Upper lobe of left lung (tissue), 6 donors: Measurements from ENCODE around the gene AIFM3. TPM values are rescaled to one million over a fixed set of nuclear protein-coding genes. Genes with fewer than 3 reads are reported as not detected.
A peak's percentile ranks its signal among the peaks of the same experiment; 100 is the strongest.

Experiments
- ATAC-seq, 2 donors: fragments of 200-7000 bp; cut with Tn5 transposase; one replicate each; pipeline ENCODE4 v1.9.1; 2022; ENCODE audit warnings: mild to moderate bottlenecking in 2 of 2, moderate library complexity in 2 of 2; ENCODE audit not compliant: low FRiP score in 2 of 2
- DNase-seq, 2 donors: peaks; one replicate each; pipeline ENCODE4 v3.0.0-alpha.2; 2019 to 2020
- H3K27ac ChIP-seq, 4 donors: fragments of 200-600 bp; sonication (generic); one replicate each; pipeline ENCODE4 v1.5.1; 2016 to 2019
- H3K27me3 ChIP-seq, 4 donors: fragments of 200-600 bp; sonication (generic); one replicate each; pipeline ENCODE4 v1.5.1; 2017 to 2019
- H3K36me3 ChIP-seq, 4 donors: fragments of 200-600 bp; sonication (generic); one replicate each; pipeline ENCODE4 v1.5.1; 2016 to 2019
- H3K4me1 ChIP-seq, 4 donors: fragments of 200-600 bp; sonication (generic); one replicate each; pipeline ENCODE4 v1.5.1; 2018 to 2019
- H3K4me3 ChIP-seq, 4 donors: fragments of 200-600 bp; sonication (generic); one replicate each; pipeline ENCODE4 v1.5.1; 2017 to 2019; ENCODE audit warnings: mild to moderate bottlenecking in 2 of 4, moderate library complexity in 1 of 4
- H3K9me3 ChIP-seq, 4 donors: fragments of 200-600 bp; sonication (generic); one replicate each; pipeline ENCODE4 v1.5.1; 2018 to 2019
- EP300 ChIP-seq, 4 donors: sonication (generic); formaldehyde crosslinking; IDR thresholded peaks; one replicate each; pipeline ENCODE4 v1.5.1; 2017; ENCODE audit warnings: antibody characterized with exemption in 4 of 4, control low read depth in 2 of 4
- POLR2A ChIP-seq, 4 donors: fragments of 450-650 bp; IDR thresholded peaks; one replicate each; pipeline ENCODE4 v1.5.1; 2016 to 2017; ENCODE audit warnings: antibody characterized with exemption in 4 of 4, mild to moderate bottlenecking in 2 of 4
- POLR2AphosphoS5 ChIP-seq, 2 donors: sonication (generic); formaldehyde crosslinking; IDR thresholded peaks; one replicate each; pipeline ENCODE4 v1.5.1; 2017; ENCODE audit warnings: antibody characterized with exemption in 2 of 2
- WGBS, 2 donors: methylation state at CpG; one replicate each; pipeline ENCODE4 v1.1.5; 2017 to 2018; 5-methylcytosine and 5-hydroxymethylcytosine counted together
- total RNA-seq, 6 donors: library from RNA; depleted of rRNA in 4 of 6; stranded (reverse); fragments of >200 nt in 4 of 6; gene quantifications; one replicate each; pipeline versions ENCODE4 v1.1.0 to v1.2.1, GENCODE V29; 2016 to 2021
- TF ChIP-seq, protein P1 (sequence below), 6 experiments: fragments of 450-650 bp in 4 of 6; fragments of 200-600 bp in 2 of 6; sonication (generic) in 2 of 6; IDR thresholded peaks; one replicate each; pipeline ENCODE4 v1.5.1; 2016 to 2019; ENCODE audit warnings: antibody characterized with exemption in 6 of 6
- donor health status: DM: no; HTN: no; CAD: no; lungs with moderate emphysema.
- donor health status: DM: no; HTN: yes; CAD: no; lungs with severe emphysema.

Gene AIFM3
- total RNA-seq, 6 donors from 2014 or later: 4.7 to 9.4 (median 6.6) TPM

DNA sequence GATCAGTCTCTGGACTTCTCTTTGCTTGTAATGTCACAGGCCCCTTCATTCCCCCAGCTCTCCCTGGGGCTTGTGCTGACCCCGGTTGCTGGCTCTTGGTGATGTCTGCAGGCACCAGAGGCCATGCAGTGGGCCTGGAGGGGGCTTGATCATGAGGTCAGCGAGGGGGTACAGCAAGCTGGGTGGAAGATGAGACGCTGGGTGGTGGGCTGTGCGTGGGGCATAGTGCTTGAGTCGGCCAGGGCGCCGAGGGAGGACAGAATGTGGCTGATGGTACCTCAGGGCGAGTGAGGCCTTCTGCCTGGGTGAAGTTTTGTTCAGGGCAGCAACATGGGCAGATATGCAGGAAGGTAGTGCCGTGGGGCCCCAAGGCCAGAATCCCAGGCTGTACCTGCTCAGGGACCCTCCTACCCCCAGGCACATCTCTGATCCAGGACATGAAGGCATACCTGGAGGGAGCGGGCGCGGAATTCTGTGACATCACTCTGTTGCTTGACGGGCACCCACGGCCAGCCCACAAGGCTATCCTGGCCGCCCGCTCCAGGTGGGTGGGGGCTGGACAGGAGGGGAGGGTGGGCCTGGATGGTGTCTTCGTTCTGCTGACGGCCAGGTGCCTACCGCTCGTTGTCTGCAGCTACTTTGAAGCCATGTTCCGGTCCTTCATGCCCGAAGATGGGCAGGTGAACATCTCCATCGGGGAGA is 28.4 kb downstream of the AIFM3 start:
- WGBS, 2 donors: 95 to 97% methylated on average over 14 to 22 of the region's 23 CpGs
- Histone ChIP-seq H3K36me3 (peaks cover 4 to 94% (median 75%) of the 10 kb centered on the region in 4 donors), H3K27me3 (no peaks in the 10 kb centered on the region), H3K27ac (no peak overlapping the region), H3K9me3 (no peaks in the 10 kb centered on the region), H3K4me3 (no peak overlapping the region), H3K4me1 (peaks cover 5 to 12% (median 9%) of the 10 kb centered on the region in 4 donors)
- ATAC-seq (no peak), DNase-seq (peak in 1 of 2 donors; percentile 61)
- TF ChIP-seq EP300 (IDR thresholded peaks at IDR 0.05) (no peak), POLR2A (IDR thresholded peaks at IDR 0.05) (no peak), POLR2AphosphoS5 (IDR thresholded peaks at IDR 0.05) (no peak)
- TF ChIP-seq, protein P1, sequence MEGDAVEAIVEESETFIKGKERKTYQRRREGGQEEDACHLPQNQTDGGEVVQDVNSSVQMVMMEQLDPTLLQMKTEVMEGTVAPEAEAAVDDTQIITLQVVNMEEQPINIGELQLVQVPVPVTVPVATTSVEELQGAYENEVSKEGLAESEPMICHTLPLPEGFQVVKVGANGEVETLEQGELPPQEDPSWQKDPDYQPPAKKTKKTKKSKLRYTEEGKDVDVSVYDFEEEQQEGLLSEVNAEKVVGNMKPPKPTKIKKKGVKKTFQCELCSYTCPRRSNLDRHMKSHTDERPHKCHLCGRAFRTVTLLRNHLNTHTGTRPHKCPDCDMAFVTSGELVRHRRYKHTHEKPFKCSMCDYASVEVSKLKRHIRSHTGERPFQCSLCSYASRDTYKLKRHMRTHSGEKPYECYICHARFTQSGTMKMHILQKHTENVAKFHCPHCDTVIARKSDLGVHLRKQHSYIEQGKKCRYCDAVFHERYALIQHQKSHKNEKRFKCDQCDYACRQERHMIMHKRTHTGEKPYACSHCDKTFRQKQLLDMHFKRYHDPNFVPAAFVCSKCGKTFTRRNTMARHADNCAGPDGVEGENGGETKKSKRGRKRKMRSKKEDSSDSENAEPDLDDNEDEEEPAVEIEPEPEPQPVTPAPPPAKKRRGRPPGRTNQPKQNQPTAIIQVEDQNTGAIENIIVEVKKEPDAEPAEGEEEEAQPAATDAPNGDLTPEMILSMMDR (IDR thresholded peaks at IDR 0.05): no peak

DNA sequence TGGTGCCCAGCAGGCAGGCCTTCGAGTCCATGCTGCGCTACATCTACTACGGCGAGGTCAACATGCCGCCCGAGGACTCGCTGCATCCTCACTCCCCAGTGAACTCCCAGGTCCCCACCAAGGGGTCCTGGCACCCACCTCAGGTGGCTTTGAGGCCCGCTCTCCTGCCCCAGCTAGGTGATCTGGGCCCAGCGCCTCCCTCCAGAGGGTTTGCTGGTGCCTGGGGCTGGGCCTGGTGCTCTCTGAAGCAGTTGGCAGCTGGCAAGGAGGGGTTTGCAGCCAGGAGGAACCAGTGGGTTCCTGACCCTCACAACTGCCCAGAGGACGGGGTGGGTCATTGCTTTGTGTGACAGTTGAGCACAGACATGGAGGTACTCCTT is 29.0 kb downstream of the AIFM3 start:
- no peak overlapping the region for H3K27ac ChIP-seq
- peaks cover 11 to 18% (median 14%) of the 10 kb centered on the region in 4 donors for H3K4me1 ChIP-seq
- no peak for TF ChIP-seq POLR2A (IDR thresholded peaks at IDR 0.05)
- no peak for TF ChIP-seq POLR2AphosphoS5 (IDR thresholded peaks at IDR 0.05)
- no peak for TF ChIP-seq EP300 (IDR thresholded peaks at IDR 0.05)
- TF ChIP-seq, protein P1 (IDR thresholded peaks at IDR 0.05): no peak
- 93% methylated on average over 3 to 10 of the region's 10 CpGs for WGBS, 2 donors
- no peaks in the 10 kb centered on the region for H3K9me3 ChIP-seq
- DNase-seq (peak in 1 of 2 donors; percentile 64), ATAC-seq (no peak)
- H3K36me3 ChIP-seq: peaks cover 4 to 90% (median 70%) of the 10 kb centered on the region in 4 donors
- no peaks in the 10 kb centered on the region for H3K27me3 ChIP-seq
- H3K4me3 ChIP-seq: no peak overlapping the region

DNA sequence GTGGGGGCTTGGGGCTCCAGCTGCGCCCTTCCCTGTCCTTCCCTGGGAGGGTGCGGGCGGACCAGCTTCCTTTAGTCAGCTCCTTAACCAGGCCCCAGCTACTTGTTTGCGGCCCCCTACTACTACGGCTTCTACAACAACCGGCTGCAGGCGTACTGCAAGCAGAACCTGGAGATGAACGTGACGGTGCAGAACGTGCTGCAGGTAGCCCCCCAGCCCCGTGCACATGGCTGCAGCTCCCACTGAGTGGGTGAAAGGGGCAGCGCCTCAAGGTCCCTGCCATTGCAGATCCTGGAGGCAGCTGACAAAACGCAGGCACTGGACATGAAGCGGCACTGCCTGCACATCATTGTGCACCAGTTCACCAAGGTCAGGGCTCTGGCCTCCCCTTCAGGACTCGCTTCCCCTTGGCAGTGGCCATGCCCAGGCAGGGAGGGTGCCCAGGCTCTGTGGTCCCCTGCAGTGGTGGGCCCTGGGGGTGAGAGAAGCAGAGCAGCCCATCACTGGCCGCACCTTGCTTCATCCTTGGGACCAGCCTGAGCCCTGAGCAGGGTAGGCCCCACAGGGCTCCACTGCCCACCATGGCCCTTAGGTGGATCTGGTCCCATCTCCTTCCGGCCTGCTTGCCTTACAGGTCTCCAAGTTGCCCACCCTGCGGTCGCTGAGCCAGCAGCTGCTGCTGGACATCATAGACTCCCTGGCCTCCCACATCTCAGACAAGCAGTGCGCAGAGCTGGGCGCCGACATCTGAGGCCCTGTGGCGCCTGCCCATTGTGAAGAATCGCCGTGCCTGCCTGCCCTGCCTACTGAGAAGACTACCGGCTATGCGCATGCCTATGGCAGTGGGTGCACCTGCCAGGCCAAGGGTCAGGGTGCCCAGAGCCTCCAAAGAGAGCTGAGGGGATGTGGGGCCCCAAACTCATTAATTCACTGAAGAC is 29.8 kb downstream of the AIFM3 start:
- no peak overlapping the region for H3K27ac ChIP-seq
- no peaks in the 10 kb centered on the region for H3K9me3 ChIP-seq
- no peaks in the 10 kb centered on the region for H3K27me3 ChIP-seq
- H3K4me1 ChIP-seq: peaks cover 13 to 22% (median 17%) of the 10 kb centered on the region in 4 donors
- no peak overlapping the region for H3K4me3 ChIP-seq
- DNase-seq (peak in 1 of 2 donors; percentile 68), ATAC-seq (no peak)
- no peak for TF ChIP-seq POLR2AphosphoS5 (IDR thresholded peaks at IDR 0.05)
- no peak for TF ChIP-seq EP300 (IDR thresholded peaks at IDR 0.05)
- TF ChIP-seq, protein P1 (IDR thresholded peaks at IDR 0.05): no peak
- TF ChIP-seq POLR2A (IDR thresholded peaks at IDR 0.05): no peak
- peaks cover 4 to 82% (median 63%) of the 10 kb centered on the region in 4 donors for H3K36me3 ChIP-seq
- WGBS, 2 donors: 92 to 94% methylated on average over 20 to 25 of the region's 27 CpGs

DNA sequence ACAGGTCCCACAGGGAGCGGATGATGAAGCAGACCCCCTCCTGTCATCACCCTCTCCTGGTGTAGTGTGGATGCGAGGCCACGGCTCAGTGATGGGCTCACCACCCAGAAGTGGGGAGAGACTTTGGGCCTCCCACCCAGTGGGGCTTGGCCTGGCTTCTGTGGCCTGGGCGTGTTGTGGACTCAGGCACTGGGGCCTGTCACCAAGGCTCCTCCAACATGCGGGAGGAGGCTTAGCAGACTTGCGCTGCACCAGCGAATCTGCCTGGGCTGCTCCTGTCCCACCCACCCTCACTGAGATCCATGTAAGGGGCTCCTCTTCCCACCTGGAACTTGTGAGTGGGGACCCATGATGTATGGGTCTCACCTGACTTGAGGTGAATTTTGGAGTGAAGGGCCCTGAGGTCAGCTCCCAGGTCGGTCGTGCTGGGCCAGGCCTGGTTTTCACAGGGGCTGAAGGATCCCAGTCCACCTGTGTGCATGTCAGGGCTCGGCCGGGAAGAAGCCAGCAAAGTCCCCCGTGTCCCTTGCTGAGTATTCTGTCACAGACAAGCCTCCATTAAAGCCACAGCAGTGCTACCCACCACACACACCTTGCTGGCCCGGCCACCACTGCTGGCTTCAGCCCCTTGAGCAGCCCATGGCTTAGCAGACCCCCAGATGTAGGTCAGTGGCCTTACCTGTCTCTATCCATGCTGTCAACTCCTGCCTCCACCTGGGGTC is 30.6 kb downstream of the AIFM3 start:
- H3K9me3 ChIP-seq: no peaks in the 10 kb centered on the region
- H3K27ac ChIP-seq: no peak overlapping the region
- peaks cover 0 to 74% (median 54%) of the 10 kb centered on the region in 4 donors for H3K36me3 ChIP-seq
- H3K4me3 ChIP-seq: no peak overlapping the region
- no peaks in the 10 kb centered on the region for H3K27me3 ChIP-seq
- TF ChIP-seq, protein P1 (IDR thresholded peaks at IDR 0.05): no peak
- TF ChIP-seq EP300 (IDR thresholded peaks at IDR 0.05): no peak
- no peak for TF ChIP-seq POLR2AphosphoS5 (IDR thresholded peaks at IDR 0.05)
- TF ChIP-seq POLR2A (IDR thresholded peaks at IDR 0.05): no peak
- ATAC-seq: no peak
- 84 to 88% methylated on average over 9 to 13 of the region's 13 CpGs for WGBS, 2 donors
- peaks cover 14 to 26% (median 17%) of the 10 kb centered on the region in 4 donors for H3K4me1 ChIP-seq
- no peak for DNase-seq
